Measurements from ENCODE around the gene TUT4.

- TF ChIP-seq SUZ12 (IDR thresholded peaks at IDR 0.05) (no peak), LEF1 (IDR thresholded peaks at IDR 0.05; ENCODE audit: borderline replicate concordance) (no peak), ELF4 (IDR thresholded peaks at IDR 0.05) (no peak), PKNOX1 (IDR thresholded peaks at IDR 0.05) (no peak)
Measured at GRCh38 chr1:52472384-52472783, 80.5 kb downstream of the TUT4 start.

All from HEK293T (cell line).